NCI-H2227 treated with DMSO at 0.1 percent for 48 hours (cell line): Measurements from ENCODE around the gene GTF3C1.

Source experiments
- DNase-seq: peaks from one replicate; lab custom pipeline; 2025; lab: John Stamatoyannopoulos, UW

GTF3C1 gene

DNA sequence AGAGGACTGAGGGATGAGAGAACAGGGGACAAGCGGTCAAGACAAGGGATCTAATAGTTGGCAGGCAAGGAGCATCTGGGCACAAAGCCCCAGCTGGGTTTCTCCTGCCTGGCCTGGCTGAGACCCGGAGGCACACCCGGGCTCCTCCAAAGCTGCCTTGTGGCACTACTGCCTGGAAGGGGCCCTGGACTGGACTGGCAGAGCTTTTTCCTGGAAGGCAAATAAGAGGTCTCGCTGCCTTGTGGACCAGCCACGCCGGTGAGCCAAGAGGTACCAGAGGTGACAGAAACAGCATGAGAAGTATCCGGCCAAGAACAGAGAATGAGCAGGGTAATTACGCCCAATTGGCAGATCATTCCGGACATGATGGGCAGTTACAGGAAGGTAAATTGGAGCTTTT lies 64.6 kb downstream of the GTF3C1 start:
- DNase-seq: no peak

DNA sequence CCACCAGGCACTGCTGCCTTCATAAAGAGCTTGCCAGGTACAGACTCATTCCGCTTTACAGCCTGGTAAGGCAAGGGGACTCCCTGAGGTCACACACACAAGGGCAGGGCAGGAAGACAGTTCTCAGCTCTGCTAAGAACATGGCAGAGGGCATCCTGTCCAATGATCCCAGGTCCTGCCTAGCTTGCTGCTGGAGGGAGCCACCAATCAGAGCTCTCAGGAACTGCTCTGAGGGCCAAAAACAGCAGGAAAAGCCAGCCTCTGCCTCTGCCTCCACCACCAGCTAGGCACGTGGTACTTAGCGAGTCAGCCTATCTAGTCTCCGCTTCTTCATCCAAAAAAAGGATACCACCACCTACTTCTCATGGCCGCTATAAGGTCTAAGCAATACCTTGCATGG lies 66.1 kb downstream of the GTF3C1 start:
- no peak for DNase-seq

- no peak for DNase-seq
Observed at GRCh38 chr16:27483088-27483437, 66.7 kb downstream of the GTF3C1 start.

DNA sequence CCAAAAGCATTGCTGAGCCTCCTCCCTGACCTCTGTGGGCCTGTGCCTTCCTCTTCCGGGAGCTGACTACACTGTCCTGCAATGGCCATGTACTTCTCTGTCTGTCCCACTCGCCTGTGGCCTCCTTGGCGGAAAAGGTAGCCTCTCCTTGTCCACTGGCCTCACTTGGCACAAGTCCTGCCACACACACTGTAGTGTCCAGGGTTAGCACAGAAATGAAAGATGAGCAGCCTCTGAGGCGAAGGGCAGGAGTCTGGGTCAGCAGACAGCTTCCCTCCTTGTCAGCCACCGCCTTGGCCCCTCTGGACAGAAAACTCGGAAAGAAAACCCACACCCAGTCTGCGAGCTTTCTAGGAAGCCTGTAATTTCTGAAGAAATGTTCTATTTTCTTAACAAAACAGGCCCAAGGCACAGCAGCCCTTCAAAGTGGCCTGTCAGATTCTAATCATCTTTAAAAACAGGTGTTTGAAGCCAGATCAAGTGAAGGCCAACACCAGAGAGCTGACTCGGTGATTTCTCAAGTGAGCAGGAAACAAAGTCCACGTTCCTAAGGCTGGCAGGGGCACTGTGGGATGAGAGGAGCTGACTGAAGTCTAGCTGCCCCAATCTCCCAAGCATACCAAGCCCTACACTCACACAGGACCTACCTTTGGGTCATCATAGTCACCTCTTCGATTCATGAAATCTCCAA lies 67.2 kb downstream of the GTF3C1 start:
- no peak for DNase-seq

DNA sequence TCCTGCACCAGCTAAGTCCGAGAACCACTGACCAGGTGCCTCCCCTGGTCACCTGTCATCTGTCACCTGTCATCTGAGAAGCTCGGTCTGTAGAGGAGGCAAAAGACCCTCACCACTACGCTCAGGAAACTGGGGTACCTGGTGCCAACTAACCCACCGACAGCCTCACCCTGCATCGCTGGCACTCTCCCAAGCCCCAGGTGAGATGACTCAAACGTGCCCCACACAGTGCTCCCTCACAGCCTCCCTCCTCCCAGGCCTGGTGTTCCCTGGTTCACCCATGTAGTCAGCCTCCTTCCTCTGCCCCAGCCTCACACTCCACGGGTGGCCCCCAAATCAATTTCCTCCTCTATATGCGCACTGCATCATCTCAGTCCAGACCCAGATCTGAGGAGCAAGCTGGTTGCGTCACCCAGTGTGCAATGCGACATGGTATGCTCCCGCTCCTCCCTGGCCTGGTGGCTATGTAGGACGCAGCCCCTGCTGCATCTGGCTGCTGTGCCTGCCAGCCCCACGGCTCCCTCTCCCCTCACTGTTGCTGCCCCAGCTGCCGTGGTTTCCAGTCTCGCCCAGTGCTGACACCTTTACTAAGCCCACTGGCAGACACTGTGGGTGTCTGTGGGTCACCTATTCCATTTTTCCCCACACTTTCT lies 68.3 kb downstream of the GTF3C1 start:
- DNase-seq: no peak

DNA sequence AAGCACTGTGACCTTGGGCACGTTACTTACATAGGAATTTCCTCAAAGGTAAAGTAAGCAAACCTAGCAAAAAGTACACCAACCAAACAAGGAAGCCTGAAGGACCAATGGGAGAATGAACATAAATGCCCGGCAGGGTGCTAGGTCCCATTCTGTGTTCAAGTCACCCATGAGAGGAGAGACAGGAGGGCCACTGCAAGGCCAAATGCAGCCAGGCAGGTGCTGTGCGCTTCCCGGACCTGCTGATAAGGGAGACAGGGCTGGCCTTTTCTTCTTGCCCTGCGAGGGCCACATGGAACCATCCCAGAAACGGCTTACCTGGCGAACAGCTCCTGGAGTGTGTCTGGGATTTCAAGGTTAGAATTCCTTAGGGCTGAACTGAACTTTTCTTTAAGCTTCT lies 69.0 kb downstream of the GTF3C1 start:
- no peak for DNase-seq

DNA sequence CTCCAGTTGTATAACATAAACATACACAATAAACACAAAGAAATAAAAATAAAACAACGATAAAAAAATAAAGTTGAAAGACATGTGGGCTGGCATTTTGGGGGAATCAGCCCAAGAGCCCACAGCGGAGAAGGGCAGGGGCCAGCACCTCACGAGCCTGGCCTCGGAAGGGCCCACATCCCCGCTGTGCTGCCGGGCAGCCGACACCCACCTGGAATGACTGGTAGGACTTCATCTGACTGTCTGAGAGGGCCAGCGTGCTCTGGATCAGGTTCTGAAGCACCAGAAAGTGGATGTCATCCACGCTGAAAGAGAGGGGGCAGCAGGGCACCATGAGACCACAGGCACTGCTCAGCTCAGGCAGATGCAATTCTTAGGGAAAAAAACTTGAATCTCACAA lies 73.5 kb downstream of the GTF3C1 start:
- no peak for DNase-seq

- DNase-seq: no peak
Observed at GRCh38 chr16:27475561-27475960, 74.2 kb downstream of the GTF3C1 start.

DNA sequence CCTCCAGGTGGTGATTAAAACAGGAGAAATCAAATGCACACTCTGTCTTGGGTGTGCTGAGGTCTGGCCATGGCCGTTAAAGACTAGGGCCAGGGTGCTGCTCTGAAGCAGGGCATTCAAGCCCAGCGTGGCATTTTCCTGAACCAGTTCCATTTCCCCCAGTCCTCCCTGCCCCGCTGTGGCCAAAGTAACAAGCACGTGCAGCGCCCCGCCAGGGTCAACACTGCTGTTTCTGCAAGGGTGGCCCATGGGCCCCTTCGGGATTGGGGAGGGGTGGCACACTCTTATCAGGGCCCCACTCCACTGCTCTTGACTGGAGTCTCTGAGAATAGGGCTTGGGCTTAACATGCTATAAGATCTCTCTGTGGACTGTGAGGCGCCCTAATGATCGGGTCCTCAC lies 74.8 kb downstream of the GTF3C1 start:
- DNase-seq: no peak

GRCh38 chr16:27474041-27474440 lies 75.7 kb downstream of the GTF3C1 start:
- DNase-seq: no peak

GRCh38 chr16:27473101-27473900 lies 76.4 kb downstream of the GTF3C1 start:
- no peak for DNase-seq

DNA sequence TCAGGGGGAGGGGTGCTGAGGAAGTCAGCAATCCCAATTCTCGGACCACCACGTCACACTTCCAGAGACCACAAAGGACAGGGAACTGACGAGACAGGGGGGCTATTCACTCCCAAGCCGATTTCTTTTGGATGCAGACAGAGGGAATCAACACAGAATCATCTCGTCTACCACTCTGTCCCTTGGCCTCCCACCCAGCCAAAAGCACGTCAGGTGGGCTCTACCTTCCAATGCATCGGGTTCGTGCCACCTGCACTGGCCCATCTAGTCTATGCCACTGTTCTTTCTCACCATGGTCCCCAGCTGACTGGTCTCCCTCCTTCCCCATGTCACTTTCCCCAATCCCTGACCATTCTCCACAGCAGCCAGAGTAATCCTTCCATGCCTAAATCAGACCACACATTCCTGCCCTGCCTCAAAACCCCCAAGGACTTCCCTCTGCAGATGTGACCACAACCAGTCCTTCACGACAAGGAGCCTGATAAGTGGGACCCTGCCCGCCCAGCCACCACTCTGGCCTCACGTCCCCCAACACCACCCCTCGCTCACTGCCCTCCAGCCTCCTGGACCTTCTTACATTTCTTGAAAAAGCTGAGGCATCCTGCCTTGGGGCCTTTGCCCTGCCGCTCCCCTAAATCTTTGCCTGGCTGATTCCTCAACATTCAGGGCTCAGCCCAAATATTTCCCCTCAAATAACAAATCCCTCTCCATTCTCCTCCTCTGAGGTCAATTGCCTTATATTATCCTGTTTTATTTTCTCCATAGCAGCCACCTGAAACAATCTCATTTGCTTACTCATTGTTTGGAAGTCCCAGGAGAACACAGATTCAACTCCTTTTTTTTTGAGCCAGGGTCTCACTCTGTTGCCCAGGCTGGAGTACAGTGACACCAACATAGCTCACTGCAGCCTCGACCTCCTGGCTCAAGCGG lies 77.4 kb downstream of the GTF3C1 start:
- DNase-seq: no peak

- DNase-seq: no peak
Observed at GRCh38 chr16:27471661-27472060, 78.1 kb downstream of the GTF3C1 start.

DNA sequence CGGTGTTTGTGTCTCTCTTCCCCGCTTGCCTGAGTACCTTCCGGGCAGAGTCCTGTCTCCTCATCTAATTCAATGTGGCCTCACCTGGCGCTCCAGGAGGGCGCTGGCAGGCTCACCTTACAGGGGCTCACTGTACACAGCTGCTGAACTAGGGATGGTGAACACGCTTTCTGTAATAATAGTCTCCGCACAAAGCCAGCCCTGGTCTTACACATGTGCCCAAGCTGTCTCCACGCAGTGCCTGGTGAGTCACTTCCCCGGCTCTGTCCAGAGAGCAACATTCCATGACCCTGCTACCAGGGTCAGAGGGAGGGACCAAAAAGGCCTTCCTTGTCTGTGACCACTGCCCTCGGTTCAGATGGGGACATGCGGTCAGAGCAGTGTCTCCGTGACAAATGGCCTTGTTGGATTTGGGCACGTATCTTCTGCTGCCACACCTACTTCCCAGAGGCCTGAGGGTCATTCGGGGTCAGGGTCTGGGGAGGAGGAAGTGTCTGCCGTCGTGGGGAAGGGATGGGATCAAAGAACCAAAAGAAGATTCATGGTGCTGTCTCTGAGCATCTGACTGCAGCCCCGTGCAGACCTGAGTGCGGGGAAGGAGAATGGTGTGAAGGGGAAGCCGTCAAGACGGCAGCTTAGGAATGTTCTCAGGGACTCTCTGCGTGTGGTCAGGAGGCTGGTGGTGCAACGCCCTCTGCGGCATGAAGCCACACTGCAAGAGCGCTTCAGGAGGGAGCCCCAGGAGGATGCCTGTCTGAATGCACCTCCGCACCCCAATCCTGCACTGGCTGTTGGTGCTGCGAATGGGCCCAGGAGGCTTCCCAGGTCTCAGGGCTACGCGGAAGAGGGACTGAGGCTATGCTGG lies 78.9 kb downstream of the GTF3C1 start:
- no peak for DNase-seq

DNA sequence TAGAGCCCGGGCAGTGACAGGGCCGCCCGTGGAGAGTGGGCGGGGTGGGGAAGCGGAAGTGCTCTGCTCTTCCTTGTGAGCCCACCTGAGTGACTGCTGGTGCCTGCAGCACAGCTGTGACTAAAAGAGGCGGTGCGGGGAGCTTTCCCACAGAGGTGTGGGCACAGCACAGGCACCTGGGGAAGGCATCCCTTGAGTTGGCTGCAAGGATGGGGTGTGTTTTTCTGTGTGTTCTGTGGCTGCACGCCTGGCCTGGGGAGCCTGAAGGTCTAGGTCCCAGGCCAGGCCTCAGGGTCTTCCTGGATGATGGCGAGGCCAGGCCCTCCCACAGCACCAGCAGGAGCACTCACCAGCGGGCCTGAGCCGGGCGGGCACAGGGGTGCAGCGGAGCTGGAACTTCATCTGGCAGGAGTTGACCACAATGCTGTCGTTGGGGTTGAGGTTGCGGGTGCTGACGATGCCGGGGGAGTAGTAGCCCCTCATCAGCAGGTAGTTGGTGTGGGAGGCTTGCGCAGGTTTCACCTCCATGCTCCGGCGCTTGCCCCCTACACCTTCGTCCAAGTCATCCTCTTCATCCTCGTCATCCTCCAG lies 80.7 kb downstream of the GTF3C1 start:
- DNase-seq: no peak

DNA sequence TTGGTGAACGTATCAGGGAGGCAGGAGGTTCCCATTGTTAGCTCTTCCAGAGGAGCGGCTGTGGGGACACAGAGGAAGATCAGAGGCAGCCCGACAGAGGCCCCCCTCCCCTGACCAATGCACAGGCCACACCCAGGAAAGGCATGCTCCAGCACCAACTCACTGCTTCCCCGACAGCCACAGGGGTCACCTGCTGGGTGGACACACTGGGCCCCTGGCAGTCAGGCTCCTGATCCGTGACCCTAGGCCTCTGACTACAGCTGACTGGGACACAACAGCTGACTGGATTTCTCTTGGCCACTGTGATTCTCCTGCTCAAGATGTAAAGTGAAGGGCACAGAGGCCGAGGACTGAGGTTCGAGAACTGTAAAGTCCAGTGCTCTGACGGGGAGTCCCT lies 84.2 kb downstream of the GTF3C1 start:
- no peak for DNase-seq

GRCh38 chr16:27464626-27465482 lies 84.9 kb downstream of the GTF3C1 start:
- no peak for DNase-seq

GRCh38 chr16:27463741-27464591 lies 85.7 kb downstream of the GTF3C1 start:
- DNase-seq: no peak
